Stimulated activated CD4-positive, alpha-beta T cell treated with anti-CD3 and anti-CD28 coated beads, Interleukin-1b, Interleukin-23, amount 100 ng/mL, for 24 hours (primary cell): ENCODE measurements around the gene UMODL1.

Experiments used
- DNase-seq, 4 experiments: peaks; one replicate each; pipeline ENCODE4 v3.0.0-alpha.2; 2020; ENCODE audit warnings: low read depth in 4 of 4, low spot score in 1 of 4

UMODL1 gene

DNA sequence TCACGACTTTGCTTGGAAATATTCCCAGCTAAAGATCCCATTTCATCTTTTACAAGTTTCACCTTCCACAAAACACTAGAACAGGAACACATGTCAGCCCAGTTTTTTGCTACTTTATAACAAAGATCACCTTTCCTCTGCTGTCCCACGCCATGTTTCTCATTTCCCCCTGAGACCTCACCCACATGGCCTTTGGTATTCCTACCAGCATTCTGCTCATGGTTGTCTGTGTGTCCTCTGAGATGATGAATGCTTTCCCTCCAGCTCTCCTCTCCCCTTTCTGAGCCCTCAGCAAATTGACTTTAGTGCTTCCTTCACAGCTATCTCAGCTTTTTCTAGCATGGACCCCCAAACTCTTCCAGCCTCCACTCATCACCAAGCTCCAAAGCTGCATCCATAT lies 115.5 kb downstream of the UMODL1 start:
- no peak for DNase-seq

DNA sequence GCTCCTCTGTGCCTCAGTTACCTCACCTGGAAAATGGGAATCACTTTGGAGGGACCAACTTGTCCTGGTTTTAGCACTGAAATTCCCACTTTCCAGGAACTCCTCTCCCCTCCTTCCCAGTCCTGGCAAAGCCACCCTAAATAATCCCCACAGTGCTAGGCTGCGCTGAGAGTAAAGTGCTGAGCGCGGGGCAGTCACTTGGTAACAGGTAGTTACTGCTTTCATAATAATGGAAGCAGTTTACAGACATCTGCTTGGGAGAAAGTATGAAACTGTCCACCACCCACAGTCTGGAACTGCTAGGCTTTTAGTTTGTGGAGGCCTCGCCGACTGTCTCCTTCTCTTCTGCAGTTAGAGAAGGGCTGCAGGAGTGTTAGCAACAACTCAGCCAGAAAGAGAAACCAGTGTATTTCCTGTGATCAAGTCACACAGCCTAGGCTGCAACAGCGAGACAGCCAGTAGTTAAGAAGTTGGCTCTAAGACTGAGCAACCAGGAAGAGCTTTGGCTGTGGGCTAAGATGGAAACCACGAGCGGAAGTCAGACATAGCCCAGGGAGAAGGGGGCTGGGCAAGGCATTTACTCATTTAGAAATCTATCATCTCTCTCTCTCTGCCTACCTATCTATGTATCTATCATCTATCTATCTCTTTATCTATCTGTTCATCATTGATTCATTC lies 117.0 kb downstream of the UMODL1 start:
- DNase-seq: peak; percentile 28 to 66 (median 46)

- no peak for DNase-seq
Observed at GRCh38 chr21:42188663-42189062, 117.5 kb downstream of the UMODL1 start.

GRCh38 chr21:42189431-42189830 lies 118.3 kb downstream of the UMODL1 start:
- no peak for DNase-seq

DNA sequence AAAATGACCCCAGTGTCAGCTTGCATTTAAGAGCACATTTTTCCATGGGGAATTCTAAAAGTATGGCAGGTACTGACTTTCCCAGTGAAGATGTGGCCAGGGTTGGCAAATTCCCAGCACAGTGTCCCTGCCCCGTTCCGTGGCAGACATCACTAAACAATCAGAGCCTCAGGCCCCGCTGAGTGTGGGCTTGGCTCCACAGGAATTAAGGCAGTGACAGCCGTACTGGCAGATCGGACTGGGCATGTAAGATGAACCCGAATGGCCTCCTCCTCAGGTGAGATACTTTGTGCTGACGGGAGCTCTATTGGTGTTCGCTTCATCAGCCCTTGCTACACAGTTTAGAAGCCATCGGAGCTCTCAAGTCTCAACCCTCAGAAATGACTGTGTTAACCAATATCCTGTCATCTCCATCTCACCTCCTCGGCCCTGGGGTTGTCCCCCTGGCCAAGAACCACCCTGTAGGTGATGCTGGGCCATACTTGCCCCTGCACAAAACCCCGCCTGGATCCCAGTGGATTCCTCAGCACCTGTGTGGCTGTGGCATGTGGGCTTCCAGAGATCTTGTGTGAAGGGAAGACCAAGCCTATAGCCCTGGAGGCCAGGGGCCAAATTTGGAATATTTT lies 118.9 kb downstream of the UMODL1 start:
- no peak for DNase-seq

- DNase-seq: no peak
Observed at GRCh38 chr21:42190486-42190863, 119.4 kb downstream of the UMODL1 start.

- no peak for DNase-seq
Observed at GRCh38 chr21:42191064-42191463, 119.9 kb downstream of the UMODL1 start.

DNA sequence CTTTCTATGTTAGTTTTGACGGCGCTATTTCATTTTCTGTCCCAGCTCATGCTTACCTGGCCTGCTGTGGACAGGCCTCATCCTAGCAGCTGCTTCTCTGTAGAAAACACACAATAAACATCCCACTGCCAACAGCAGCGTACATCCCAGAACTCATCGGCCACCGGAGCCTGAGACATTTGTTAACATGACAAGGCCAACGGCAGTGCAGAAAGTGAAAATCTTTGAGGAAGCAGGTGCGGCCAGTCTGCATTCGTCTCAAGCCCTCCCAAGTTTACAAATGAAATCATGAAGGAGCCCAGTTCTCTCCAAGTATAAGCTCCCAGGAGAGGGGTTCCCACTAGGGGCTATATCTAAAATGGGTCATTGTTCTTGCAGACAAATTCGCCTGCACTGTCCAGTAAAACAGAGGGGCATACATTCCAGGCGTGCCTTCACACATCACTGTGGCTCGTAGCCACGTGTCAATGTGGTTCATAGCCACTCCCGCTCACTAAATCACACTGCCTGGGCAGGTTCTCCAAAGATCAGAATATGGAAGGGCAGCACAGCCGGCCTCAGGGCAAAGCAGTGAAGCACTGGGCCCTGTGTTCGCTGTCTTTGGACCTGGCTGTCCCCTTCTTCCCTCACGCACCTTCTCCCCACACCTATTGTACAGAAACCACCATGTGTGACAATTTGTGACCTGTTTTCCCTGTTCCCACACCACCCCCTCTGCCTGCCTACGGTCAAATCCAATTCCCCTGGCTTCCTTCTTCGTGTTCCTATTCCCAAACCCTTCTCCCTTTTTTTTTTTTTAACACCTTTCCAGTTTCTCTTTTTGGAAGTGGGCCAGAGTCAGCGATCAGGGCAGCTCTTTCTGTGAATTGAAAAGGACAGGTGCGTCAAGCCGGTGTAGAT lies 120.8 kb downstream of the UMODL1 start:
- no peak for DNase-seq
